Ascending aorta (tissue), 2 donors: ENCODE data around the gene RAP2A. TPM values are rescaled to one million over a fixed set of nuclear protein-coding genes. Genes with fewer than 3 reads are reported as not detected.

Experiments used
- DNase-seq, 2 donors: peaks; one replicate each; pipeline ENCODE4 v3.0.0-alpha.2; 2019; ENCODE audit warnings: low spot score in 2 of 2
- H3K27ac ChIP-seq, 2 donors: fragments of 200-600 bp; sonication (generic); one replicate each; pipeline ENCODE4 v1.5.1; 2016 to 2017; ENCODE audit warnings: mild to moderate bottlenecking in 1 of 2
- H3K27me3 ChIP-seq: fragments of 200-600 bp; sonication (generic); one replicate; pipeline ENCODE4 v1.5.1; 2017
- H3K36me3 ChIP-seq, 2 donors: fragments of 200-600 bp; sonication (generic); one replicate each; pipeline ENCODE4 v1.5.1; 2016
- H3K4me1 ChIP-seq, 2 donors: fragments of 200-600 bp; sonication (generic); one replicate each; pipeline ENCODE4 v1.5.1; 2016 to 2017; ENCODE audit warnings: mild to moderate bottlenecking in 1 of 2
- H3K4me3 ChIP-seq, 2 donors: fragments of 200-600 bp; sonication (generic); one replicate each; pipeline ENCODE4 v1.5.1; 2016 to 2017; ENCODE audit warnings: mild to moderate bottlenecking in 1 of 2
- H3K9me3 ChIP-seq, 2 donors: fragments of 200-600 bp; sonication (generic); one replicate each; pipeline ENCODE4 v1.5.1; 2016
- intact Hi-C: fragments of 100-400 bp; cut with DNase I; formaldehyde crosslinking; loops from one replicate; pipeline ENCODE4 v1.15.1; 2023
- total RNA-seq: library from RNA; depleted of rRNA; stranded (reverse); fragments of >200 nt; gene quantifications from one replicate; pipeline ENCODE4 v1.1.0, GENCODE V29; 2016
- TF ChIP-seq, protein P1 (sequence below), 3 experiments: fragments of 200-600 bp in 2 of 3; fragments of 450-650 bp in 1 of 3; sonication (generic) in 2 of 3; IDR thresholded peaks; one replicate each; pipeline ENCODE4 v1.5.1; 2016 to 2019; ENCODE audit warnings: antibody characterized with exemption in 3 of 3, mild to moderate bottlenecking in 1 of 3, moderate library complexity in 1 of 3

The RAP2A gene
- total RNA-seq, 1 donor from 2014 or later, result 37.1 TPM

DNA sequence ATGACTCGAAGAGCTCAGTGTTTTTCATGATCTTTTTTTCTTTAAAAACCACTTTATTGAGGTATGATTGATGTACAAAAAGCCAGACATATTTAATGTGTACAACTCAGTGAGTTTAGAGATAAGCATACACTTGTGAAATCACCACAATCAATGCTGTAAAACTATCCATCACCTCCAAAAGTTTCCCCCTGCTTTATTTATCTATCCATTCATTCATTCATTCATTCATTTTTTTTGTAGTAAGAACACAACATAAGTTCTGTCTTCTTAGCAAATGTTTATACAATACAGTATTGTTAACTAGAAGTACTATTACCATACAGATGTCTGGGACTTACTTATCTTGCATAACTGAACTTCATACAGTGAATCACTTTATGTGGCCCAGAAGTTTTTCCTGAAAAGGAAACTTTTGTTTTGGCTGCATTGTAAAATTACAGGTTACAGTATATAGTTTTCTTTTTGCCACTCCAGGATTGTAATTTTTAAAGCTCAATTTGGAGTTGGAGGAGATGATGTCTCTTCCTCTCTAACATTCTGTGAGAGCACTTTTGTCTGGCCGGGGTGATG is 6.7 kb downstream of the RAP2A start:
- Histone ChIP-seq H3K27ac (no peak overlapping the region), H3K27me3 (no peaks in the 10 kb centered on the region), H3K9me3 (no peaks in the 10 kb centered on the region), H3K36me3 (peaks cover 0 to 8% of the 10 kb centered on the region in 2 donors), H3K4me1 (peaks cover 0 to 11% of the 10 kb centered on the region in 2 donors), H3K4me3 (no peak overlapping the region)
- TF ChIP-seq, protein P1, sequence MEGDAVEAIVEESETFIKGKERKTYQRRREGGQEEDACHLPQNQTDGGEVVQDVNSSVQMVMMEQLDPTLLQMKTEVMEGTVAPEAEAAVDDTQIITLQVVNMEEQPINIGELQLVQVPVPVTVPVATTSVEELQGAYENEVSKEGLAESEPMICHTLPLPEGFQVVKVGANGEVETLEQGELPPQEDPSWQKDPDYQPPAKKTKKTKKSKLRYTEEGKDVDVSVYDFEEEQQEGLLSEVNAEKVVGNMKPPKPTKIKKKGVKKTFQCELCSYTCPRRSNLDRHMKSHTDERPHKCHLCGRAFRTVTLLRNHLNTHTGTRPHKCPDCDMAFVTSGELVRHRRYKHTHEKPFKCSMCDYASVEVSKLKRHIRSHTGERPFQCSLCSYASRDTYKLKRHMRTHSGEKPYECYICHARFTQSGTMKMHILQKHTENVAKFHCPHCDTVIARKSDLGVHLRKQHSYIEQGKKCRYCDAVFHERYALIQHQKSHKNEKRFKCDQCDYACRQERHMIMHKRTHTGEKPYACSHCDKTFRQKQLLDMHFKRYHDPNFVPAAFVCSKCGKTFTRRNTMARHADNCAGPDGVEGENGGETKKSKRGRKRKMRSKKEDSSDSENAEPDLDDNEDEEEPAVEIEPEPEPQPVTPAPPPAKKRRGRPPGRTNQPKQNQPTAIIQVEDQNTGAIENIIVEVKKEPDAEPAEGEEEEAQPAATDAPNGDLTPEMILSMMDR (IDR thresholded peaks at IDR 0.05), result no peak
- intact Hi-C loops, result no loop called here
- no peak for DNase-seq

GRCh38 chr13:97441368-97441767 is 7.4 kb downstream of the RAP2A start:
- H3K27me3 ChIP-seq, result no peaks in the 10 kb centered on the region
- peaks cover 0 to 8% of the 10 kb centered on the region in 2 donors for H3K36me3 ChIP-seq
- no peaks in the 10 kb centered on the region for H3K9me3 ChIP-seq
- no peak overlapping the region for H3K4me3 ChIP-seq
- no peak overlapping the region for H3K27ac ChIP-seq
- H3K4me1 ChIP-seq, result peaks cover 0 to 7% of the 10 kb centered on the region in 2 donors
- TF ChIP-seq, protein P1 (IDR thresholded peaks at IDR 0.05), result no peak
- no peak for DNase-seq
- intact Hi-C loops, result no loop called here

DNA sequence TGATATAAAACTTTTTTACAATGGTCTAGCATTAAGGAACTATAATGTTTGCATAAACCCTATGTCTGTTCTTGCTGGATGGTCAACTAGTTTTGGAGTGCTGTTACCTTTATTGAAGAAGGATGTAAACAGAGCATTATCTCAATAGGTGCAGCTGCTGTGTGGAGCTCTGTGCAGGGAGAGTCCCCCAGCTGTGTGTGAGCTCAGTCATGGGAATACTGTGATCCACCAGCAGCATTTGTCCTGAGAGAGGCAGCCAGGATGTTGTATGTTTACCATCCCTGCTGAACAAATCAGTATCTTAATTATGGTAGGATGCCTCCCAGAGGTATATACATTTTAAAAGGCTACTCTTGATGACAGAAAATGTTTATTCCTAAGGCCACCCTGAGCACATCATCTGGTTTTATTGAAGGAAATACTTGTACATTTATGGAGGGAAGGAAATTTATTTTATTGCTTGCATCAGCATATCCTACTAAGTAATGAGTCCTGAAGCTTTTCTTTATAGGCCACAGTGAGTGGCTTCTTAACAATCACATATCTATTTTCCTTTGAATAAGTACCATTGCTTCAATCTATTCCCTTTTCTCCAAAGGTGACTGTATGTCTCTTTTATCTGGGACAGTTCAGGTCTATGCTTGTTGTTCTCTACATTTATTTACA is 11.7 kb downstream of the RAP2A start:
- no peaks in the 10 kb centered on the region for H3K27me3 ChIP-seq
- DNase-seq, result no peak
- peaks cover 0 to 8% of the 10 kb centered on the region in 2 donors for H3K36me3 ChIP-seq
- no peak overlapping the region for H3K4me3 ChIP-seq
- no peaks in the 10 kb centered on the region for H3K9me3 ChIP-seq
- intact Hi-C loops, result no loop called here
- H3K4me1 ChIP-seq, result no peaks in the 10 kb centered on the region
- TF ChIP-seq, protein P1 (IDR thresholded peaks at IDR 0.05), result no peak
- no peak overlapping the region for H3K27ac ChIP-seq

- Histone ChIP-seq H3K27me3 (no peaks in the 10 kb centered on the region), H3K27ac (no peak overlapping the region), H3K4me3 (no peak overlapping the region), H3K4me1 (no peaks in the 10 kb centered on the region), H3K36me3 (peaks cover 0 to 8% of the 10 kb centered on the region in 2 donors), H3K9me3 (no peaks in the 10 kb centered on the region)
- DNase-seq, result no peak
- TF ChIP-seq, protein P1 (IDR thresholded peaks at IDR 0.05), result no peak
- intact Hi-C loops, result no loop called here
Observed at GRCh38 chr13:97446448-97446847, 12.5 kb downstream of the RAP2A start.

DNA sequence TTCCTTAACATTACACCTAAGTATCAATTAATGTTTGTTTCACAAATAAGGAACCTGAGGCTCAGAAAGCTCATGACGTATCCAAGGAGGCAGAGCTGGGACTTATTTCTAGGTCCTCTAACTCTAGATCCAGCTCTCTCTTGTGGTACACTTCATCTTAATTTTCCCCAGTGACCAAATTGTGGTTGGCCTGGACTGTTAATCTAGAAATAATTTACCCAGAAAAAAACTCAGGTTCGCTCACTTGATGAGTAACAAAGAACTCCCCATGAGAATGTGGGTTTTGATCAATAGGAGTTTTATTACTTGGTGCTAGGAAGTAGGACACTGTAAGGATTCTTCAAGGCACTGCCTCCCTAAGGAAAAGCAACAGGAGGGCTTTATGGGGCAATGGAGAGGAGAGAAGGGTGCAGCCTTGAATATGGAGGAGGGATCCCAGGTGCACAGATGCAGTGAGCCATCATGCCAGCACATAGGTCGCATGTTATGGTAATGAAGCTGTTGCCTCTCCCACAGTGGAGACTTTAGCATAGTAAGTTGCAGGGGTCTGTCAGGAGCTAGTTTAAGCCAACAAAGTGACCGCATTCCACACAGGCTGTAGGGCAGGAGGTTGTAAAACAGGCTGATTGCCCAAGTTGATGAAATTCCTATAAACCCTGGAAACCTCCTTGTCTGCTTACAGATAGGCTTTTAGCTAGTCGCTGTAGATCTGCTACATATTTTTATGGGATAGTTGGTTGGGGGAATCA is 14.7 kb downstream of the RAP2A start:
- no peak overlapping the region for H3K27ac ChIP-seq
- no peak for DNase-seq
- no peaks in the 10 kb centered on the region for H3K4me1 ChIP-seq
- H3K36me3 ChIP-seq, result peaks cover 0 to 10% of the 10 kb centered on the region in 2 donors
- no peaks in the 10 kb centered on the region for H3K9me3 ChIP-seq
- intact Hi-C loops, result no loop called here
- TF ChIP-seq, protein P1 (IDR thresholded peaks at IDR 0.05), result no peak
- H3K27me3 ChIP-seq, result no peaks in the 10 kb centered on the region
- H3K4me3 ChIP-seq, result no peak overlapping the region
